Activated CD4-positive, alpha-beta T cell treated with anti-CD3 and anti-CD28 coated beads for 36 hours (primary cell): Measurements from ENCODE around the gene WDR41. TPM values are rescaled to one million over a fixed set of nuclear protein-coding genes. Genes with fewer than 3 reads are reported as not detected.

Experiments
- ATAC-seq: fragments of 200-7000 bp; cut with Tn5 transposase; one replicate; pipeline ENCODE4 v1.10.0; 2021; ENCODE audit warnings: mild to moderate bottlenecking, moderate library complexity
- CTCF ChIA-PET: fragments of 350-600 bp; sonication (Branson Sonifier 250); formaldehyde crosslinking; loops from one replicate; lab custom pipeline; 2021; ENCODE audit warnings: antibody characterized with exemption; lab: Charles Lee
- POLR2A ChIA-PET: fragments of 350-600 bp; sonication (Branson Sonifier 250); formaldehyde crosslinking; loops from one replicate; lab custom pipeline; 2021; ENCODE audit warnings: antibody characterized with exemption, inconsistent platforms; lab: Charles Lee
- DNase-seq: peaks from one replicate; pipeline ENCODE4 v3.0.0-alpha.2; 2020
- H3K27ac Mint-ChIP-seq: one replicate; pipeline ENCODE4 v1.8.0; 2021; ENCODE audit warnings: mixed read lengths
- H3K27me3 Mint-ChIP-seq: one replicate; pipeline ENCODE4 v1.8.0; 2021; ENCODE audit warnings: mixed read lengths
- H3K36me3 Mint-ChIP-seq: one replicate; pipeline ENCODE4 v1.8.0; 2021; ENCODE audit warnings: low read depth, mixed read lengths
- H3K4me1 Mint-ChIP-seq: one replicate; pipeline ENCODE4 v1.8.0; 2021; ENCODE audit warnings: mixed read lengths
- H3K4me3 Mint-ChIP-seq: one replicate; pipeline ENCODE4 v1.8.0; 2021; ENCODE audit warnings: mild to moderate bottlenecking, moderate library complexity, mixed read lengths
- H3K9me3 Mint-ChIP-seq: one replicate; pipeline ENCODE4 v1.8.0; 2021; ENCODE audit warnings: low read depth, mixed read lengths
- intact Hi-C, 2 experiments: fragments of 100-400 bp; cut with DNase I in 1 of 2; cut with micrococcal nuclease in 1 of 2; formaldehyde crosslinking; loops; one replicate each; pipeline versions ENCODE4 v1.14.2 to v1.15.1; 2022 to 2024; cut with DNase I, micrococcal nuclease
- total RNA-seq, 2 experiments: library from RNA; stranded (reverse); gene quantifications; one replicate each; pipeline ENCODE4 v1.2.3, GENCODE V29; 2021

Gene WDR41
- total RNA-seq, 2 experiments from 2014 or later: 24.2 to 25.4 TPM

- no peaks in the 10 kb centered on the region for H3K9me3 Mint-ChIP-seq
- no peak overlapping the region for H3K4me3 Mint-ChIP-seq
- peaks cover 7% of the 10 kb centered on the region for H3K27me3 Mint-ChIP-seq
- H3K4me1 Mint-ChIP-seq: no peaks in the 10 kb centered on the region
- POLR2A ChIA-PET: no interaction called here
- H3K36me3 Mint-ChIP-seq: no peaks in the 10 kb centered on the region
- ATAC-seq (no peak), DNase-seq (no peak)
- intact Hi-C loops: no loop called here
- H3K27ac Mint-ChIP-seq: no peak overlapping the region
- CTCF ChIA-PET: interaction anchor here (0.7 kb wide), 1 partner anchor 20 kb away, joined by 3 read pairs; no protein-coding TSS in a partner anchor
Measured at GRCh38 chr5:77407152-77407551, 85.0 kb downstream of the WDR41 start.

- Mint-ChIP-seq H3K27me3 (peaks cover 7% of the 10 kb centered on the region), H3K4me3 (no peak overlapping the region), H3K9me3 (no peaks in the 10 kb centered on the region), H3K4me1 (no peaks in the 10 kb centered on the region), H3K36me3 (no peaks in the 10 kb centered on the region), H3K27ac (no peak overlapping the region)
- ATAC-seq (no peak), DNase-seq (no peak)
- ChIA-PET CTCF (no interaction called here), POLR2A (no interaction called here)
- intact Hi-C loops: no loop called here
Measured at GRCh38 chr5:77402796-77403195, 89.3 kb downstream of the WDR41 start.

DNA sequence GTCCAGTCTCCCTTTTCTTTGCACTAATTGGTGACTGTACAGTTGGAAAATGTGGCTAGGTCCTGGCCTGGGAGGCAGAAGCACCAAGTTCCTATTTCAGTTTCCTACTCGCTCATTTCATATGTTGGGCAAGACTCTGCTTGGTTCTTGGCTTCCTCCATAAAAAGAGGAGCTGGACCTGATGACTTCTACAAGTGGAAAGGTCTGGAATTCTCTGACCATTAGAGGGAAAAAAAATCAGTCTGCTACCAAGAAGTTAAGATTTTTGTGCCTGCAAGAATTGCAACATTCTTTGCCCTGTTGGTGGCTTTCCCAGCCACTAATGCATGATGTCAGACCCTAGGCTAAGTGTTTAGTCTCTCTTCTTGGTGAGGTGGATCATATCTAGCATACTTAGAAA lies 91.5 kb downstream of the WDR41 start:
- POLR2A ChIA-PET: no interaction called here
- H3K4me1 Mint-ChIP-seq: no peaks in the 10 kb centered on the region

DNA sequence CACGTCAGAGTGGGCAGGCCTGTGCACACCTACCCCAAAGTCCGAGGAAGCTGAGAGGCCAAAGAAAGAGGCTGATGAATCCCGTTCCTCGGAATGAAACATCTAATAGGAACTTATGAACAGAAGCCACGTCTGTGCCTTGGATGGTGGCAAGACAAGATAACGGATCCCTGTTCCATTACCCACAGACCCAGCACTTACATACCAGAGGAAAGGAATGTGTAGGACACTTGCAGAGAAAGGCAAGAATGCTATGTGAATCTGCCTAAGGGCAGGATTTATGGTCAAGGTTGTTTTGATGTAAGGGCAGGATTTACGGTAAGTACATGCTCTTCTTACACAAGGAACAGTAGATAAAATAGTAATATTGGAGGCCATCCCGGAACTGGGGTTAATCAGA lies 93.2 kb downstream of the WDR41 start:
- Mint-ChIP-seq H3K36me3 (no peaks in the 10 kb centered on the region), H3K4me3 (no peak overlapping the region), H3K27ac (no peak overlapping the region), H3K27me3 (peaks cover 1% of the 10 kb centered on the region), H3K9me3 (no peaks in the 10 kb centered on the region), H3K4me1 (no peaks in the 10 kb centered on the region)
- ATAC-seq: no peak
- intact Hi-C loops: no loop called here
- ChIA-PET CTCF (no interaction called here), POLR2A (no interaction called here)
- no peak for DNase-seq

More for the DNA sequence above, 91.5 kb downstream of the WDR41 start:
- Mint-ChIP-seq H3K36me3 (no peaks in the 10 kb centered on the region), H3K9me3 (no peaks in the 10 kb centered on the region), H3K27ac (no peak overlapping the region), H3K27me3 (peaks cover 5% of the 10 kb centered on the region), H3K4me3 (no peak overlapping the region)
- CTCF ChIA-PET: no interaction called here
- DNase-seq (no peak), ATAC-seq (no peak)
- intact Hi-C loops: no loop called here

GRCh38 chr5:77398458-77398857 lies 93.7 kb downstream of the WDR41 start:
- Mint-ChIP-seq H3K4me1 (no peaks in the 10 kb centered on the region), H3K27ac (no peak overlapping the region), H3K9me3 (no peaks in the 10 kb centered on the region), H3K36me3 (no peaks in the 10 kb centered on the region), H3K27me3 (peaks cover 1% of the 10 kb centered on the region), H3K4me3 (no peak overlapping the region)
- ATAC-seq (no peak), DNase-seq (no peak)
- POLR2A ChIA-PET: no interaction called here
- intact Hi-C loops: no loop called here
- CTCF ChIA-PET: interaction anchor here (0.8 kb wide), 1 partner anchor 941 kb away, joined by 3 read pairs; no protein-coding TSS in a partner anchor

DNA sequence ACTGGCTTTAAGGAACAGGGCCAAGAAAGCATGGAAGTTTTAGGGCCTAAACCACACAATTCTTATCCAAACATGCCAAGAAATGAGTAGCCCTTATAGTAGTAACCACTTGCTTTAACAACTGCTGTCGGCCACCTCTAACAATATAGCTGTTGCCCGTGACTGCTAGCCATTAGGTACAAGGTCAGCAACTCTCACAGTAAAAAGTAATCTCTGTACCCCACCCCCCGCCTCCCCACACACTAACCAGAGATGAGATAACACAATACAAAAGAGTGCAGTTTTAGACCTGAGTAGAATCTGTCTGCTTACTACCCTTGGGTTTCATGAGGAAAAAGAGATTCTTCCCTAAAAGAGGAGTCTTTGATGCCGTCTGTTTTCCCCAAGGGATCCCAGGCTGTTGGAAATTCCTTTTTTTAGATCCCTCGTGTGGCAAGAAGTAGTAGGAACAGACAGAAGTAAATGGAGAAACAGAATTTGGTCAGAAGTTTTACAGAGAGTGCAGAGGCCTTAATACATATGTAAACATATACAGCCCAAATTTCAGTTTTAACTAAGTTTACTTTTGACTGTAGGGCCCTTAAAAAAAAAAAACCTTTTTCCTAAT lies 94.3 kb downstream of the WDR41 start:
- ChIA-PET CTCF (interaction anchor here (0.8 kb wide), 1 partner anchor 942 kb away, joined by 3 read pairs; no protein-coding TSS in a partner anchor), POLR2A (no interaction called here)
- Mint-ChIP-seq H3K9me3 (no peaks in the 10 kb centered on the region), H3K27ac (no peak overlapping the region), H3K4me3 (no peak overlapping the region), H3K4me1 (no peaks in the 10 kb centered on the region), H3K36me3 (no peaks in the 10 kb centered on the region), H3K27me3 (peaks cover 1% of the 10 kb centered on the region)
- DNase-seq: no peak
- intact Hi-C loops: no loop called here
- no peak for ATAC-seq

DNA sequence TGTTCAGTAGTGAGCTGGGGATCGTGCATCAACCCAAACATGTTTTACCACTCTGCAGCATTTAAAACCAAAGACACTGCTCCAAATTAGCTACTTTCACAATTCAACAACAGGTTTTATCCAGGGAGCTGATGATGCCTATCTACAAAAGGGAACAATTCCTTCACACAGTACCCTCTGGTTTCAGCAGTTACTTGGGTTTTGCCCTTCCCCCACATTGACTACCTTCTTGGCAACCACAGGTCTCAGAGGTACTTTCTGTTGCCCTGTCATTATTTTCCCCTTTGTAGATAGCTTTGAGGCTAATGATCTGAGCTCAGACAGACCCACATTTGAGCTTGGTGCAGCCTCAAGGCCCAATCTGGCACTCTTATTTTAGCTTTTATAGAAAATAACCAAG lies 96.1 kb downstream of the WDR41 start:
- intact Hi-C loops: no loop called here
- Mint-ChIP-seq H3K9me3 (no peaks in the 10 kb centered on the region), H3K27ac (no peak overlapping the region), H3K4me1 (peaks cover 4% of the 10 kb centered on the region), H3K27me3 (peaks cover 1% of the 10 kb centered on the region), H3K36me3 (no peaks in the 10 kb centered on the region), H3K4me3 (no peak overlapping the region)
- ATAC-seq (no peak), DNase-seq (no peak)
- ChIA-PET POLR2A (no interaction called here), CTCF (no interaction called here)

DNA sequence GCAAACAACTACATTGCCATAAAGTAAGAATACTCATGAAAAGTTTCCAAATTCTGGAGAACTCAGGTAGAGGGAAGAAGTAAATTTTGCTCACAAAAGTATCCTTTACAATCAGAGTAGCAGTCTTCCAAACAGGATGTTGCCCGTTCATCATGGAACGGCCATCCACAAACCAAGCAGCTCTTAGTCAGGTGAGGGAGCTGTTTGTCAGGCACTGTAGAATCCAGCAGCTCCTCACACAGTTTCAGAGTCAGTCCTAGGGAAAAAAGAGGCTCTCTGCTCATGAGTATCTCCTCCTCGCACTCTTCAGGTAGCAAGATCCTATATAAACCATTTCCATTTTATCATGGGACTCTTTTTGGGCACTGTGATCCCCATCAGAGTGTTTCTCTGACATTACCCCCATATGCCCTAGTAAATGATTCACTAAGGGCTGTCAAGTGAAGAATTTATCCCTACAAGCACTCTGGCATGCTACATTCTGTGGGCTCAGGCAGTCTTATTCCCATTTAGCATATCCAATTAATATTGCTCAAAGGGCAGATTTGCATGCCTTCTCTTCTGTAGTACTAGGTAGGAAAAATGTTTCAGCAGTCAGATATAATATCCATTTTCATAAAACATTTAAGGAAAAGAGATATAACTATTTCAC lies 97.9 kb downstream of the WDR41 start:
- POLR2A ChIA-PET: no interaction called here
- H3K4me1 Mint-ChIP-seq: peaks cover 4% of the 10 kb centered on the region
- no peak for DNase-seq
- no peak overlapping the region for H3K27ac Mint-ChIP-seq
- intact Hi-C loops: no loop called here
- CTCF ChIA-PET: no interaction called here
- no peak for ATAC-seq
- no peak overlapping the region for H3K4me3 Mint-ChIP-seq
- no peaks in the 10 kb centered on the region for H3K9me3 Mint-ChIP-seq
- H3K27me3 Mint-ChIP-seq: peaks cover 1% of the 10 kb centered on the region
- no peaks in the 10 kb centered on the region for H3K36me3 Mint-ChIP-seq

DNA sequence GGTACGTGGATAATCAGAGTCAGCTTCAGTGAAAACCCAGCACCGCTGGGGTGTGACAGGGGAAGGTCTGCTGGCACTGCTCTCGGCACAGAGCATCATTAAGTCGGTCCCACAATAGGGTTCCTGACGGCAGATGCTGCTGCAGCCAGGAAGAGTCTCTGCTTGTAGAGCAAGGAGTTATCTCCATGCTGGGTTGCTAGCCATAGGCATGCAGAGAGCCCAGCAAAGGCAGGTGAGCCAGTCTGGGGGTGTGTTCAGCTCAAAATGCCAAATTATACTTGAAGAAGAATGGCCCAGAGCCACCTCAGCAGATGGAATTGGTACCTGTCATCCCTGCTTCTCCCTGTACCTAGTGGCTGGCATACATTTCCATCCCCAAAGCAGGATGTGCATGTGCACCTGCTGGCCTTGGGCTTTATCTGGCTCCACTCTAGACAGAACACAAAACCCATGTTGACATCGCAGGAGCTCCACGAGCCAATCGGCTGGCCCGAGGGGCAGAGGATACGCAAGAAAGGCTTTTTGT lies 100.8 kb downstream of the WDR41 start:
- CTCF ChIA-PET: interaction anchor here (0.6 to 1.3 kb wide), 4 partner anchors 11 to 419 kb away, joined by 3 to 4 read pairs (median 4); no protein-coding TSS in a partner anchor
- Mint-ChIP-seq H3K9me3 (no peaks in the 10 kb centered on the region), H3K27me3 (no peaks in the 10 kb centered on the region), H3K27ac (no peak overlapping the region), H3K4me1 (peaks cover 4% of the 10 kb centered on the region), H3K4me3 (no peak overlapping the region), H3K36me3 (no peaks in the 10 kb centered on the region)
- ATAC-seq: no peak
- DNase-seq: no peak
- POLR2A ChIA-PET: no interaction called here
- intact Hi-C loops: no loop called here

DNA sequence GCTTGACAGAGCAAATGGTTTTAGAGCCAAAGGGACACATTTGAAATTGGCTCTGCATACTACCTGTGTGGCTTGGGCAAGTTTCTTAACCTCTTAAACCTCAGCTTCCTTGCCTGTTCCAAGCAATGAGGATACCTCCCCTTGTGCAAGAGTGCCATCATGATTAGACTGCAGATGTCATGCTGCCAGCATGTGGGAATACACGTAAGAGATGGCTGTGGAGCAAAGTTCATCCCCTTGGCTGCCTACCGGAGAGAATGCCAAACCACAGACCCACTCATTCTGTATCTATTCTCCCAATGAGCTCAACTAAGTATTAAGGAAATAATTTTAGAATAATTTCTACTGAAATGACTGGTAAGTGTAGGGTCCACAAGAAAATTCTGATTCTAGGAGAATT lies 101.3 kb downstream of the WDR41 start:
- ChIA-PET CTCF (interaction anchor here (0.7 to 1.3 kb wide), 2 partner anchors 46 to 419 kb away, joined by 3 to 4 read pairs; no protein-coding TSS in a partner anchor), POLR2A (no interaction called here)
- no peak overlapping the region for H3K27ac Mint-ChIP-seq
- intact Hi-C loops: no loop called here
- no peak for ATAC-seq
- no peaks in the 10 kb centered on the region for H3K27me3 Mint-ChIP-seq
- no peak for DNase-seq
- H3K4me1 Mint-ChIP-seq: peaks cover 4% of the 10 kb centered on the region
- H3K9me3 Mint-ChIP-seq: no peaks in the 10 kb centered on the region
- no peak overlapping the region for H3K4me3 Mint-ChIP-seq
- H3K36me3 Mint-ChIP-seq: no peaks in the 10 kb centered on the region

DNA sequence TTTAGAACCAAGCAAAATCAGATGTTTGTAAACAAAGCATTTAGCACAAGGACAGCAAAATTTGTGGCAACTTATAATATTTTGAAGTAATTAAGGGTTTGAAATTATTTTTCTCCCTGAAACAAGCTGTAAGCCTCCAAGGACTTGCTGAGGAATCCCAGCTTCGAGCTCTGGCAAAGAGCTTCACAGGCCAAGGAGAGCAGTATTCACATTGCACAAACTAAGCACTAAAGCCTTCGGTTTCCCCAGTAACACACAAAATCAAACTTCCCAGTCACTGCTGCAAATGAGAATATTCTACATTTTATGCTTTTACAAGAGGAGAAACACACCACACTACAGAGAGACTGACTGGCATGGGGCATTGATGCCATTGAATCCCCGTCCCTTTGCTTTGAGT lies 101.9 kb downstream of the WDR41 start:
- intact Hi-C loops: no loop called here
- Mint-ChIP-seq H3K4me3 (no peak overlapping the region), H3K36me3 (no peaks in the 10 kb centered on the region), H3K27ac (no peak overlapping the region), H3K27me3 (peaks cover 3% of the 10 kb centered on the region), H3K9me3 (peaks cover 3% of the 10 kb centered on the region), H3K4me1 (peaks cover 4% of the 10 kb centered on the region)
- CTCF ChIA-PET: interaction anchor here (1.3 kb wide), 1 partner anchor 46 kb away, joined by 3 read pairs; no protein-coding TSS in a partner anchor
- ATAC-seq (no peak), DNase-seq (no peak)
- POLR2A ChIA-PET: no interaction called here

DNA sequence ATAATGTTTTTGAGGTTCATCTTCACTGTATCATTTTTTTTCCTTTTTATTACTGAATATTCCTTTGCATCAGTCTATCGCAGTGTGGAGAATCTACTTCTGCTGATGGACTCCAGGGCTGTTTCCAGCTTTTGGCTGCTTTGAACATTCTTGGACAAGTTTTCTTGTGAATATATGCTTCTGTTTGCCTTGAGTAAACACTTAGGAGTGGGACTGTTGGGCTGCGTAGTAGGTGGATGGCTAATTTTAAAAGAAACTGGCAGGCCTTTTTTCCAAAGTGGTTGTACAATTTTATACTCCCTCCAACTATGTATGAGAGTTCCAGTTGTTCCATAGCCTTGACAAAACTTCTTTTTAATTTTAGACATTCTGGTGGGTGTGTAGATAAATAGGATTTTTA lies 102.4 kb downstream of the WDR41 start:
- intact Hi-C loops: no loop called here
- Mint-ChIP-seq H3K9me3 (peaks cover 4% of the 10 kb centered on the region), H3K36me3 (no peaks in the 10 kb centered on the region), H3K4me3 (no peak overlapping the region), H3K27ac (no peak overlapping the region), H3K4me1 (peaks cover 4% of the 10 kb centered on the region), H3K27me3 (peaks cover 5% of the 10 kb centered on the region)
- ChIA-PET CTCF (no interaction called here), POLR2A (no interaction called here)
- ATAC-seq (no peak), DNase-seq (no peak)
